HCT116 (cell line): Measurements from ENCODE around the gene ZDHHC16. TPM values are rescaled to one million over a fixed set of nuclear protein-coding genes. Genes with fewer than 3 reads are reported as not detected.

Experiments used
- ATAC-seq: fragments of 200-7000 bp; cut with Tn5 transposase; 2 replicates; pipeline ENCODE4 v1.9.1; 2020; ENCODE audit warnings: mild to moderate bottlenecking, moderate library complexity
- BruUV-seq: library from RNA; stranded (reverse); fragments of 400-500 nt; replicated peaks from 2 replicates; lab custom pipeline; 2021; lab: Mats Ljungman, UMichigan
- CTCF ChIA-PET: fragments of 300-600 bp; sonication (Branson Sonifier 250); formaldehyde crosslinking; loops from one replicate; lab custom pipeline; 2021; ENCODE audit warnings: antibody characterized with exemption; lab: Charles Lee
- POLR2A ChIA-PET: fragments of 300-600, 350-600 bp; sonication (Branson Sonifier 250); formaldehyde crosslinking; loops from one replicate; lab custom pipeline; 2021; ENCODE audit warnings: antibody characterized with exemption; lab: Charles Lee
- RAD21 ChIA-PET, 2 experiments: fragments of 300-600 bp; sonication (Branson Sonifier 250); formaldehyde crosslinking; loops; one replicate each; lab custom pipeline; 2023; ENCODE audit warnings: low total read pairs in 2 of 2; ENCODE audit not compliant: uncharacterized antibody in 2 of 2, unreplicated experiment in 2 of 2, low non-redundant PET in 1 of 2; lab: Charles Lee
- DNase-seq: peaks from one replicate; pipeline ENCODE4 v3.0.0-alpha.2; 2010; ENCODE audit warnings: low read depth, low spot score
- H2AFZ ChIP-seq: fragments of 200-600 bp; shearing (Covaris generic), sonication (generic); 2 replicates; pipeline ENCODE4 v1.6.1; 2017; ENCODE audit warnings: low read depth, mixed run types, mixed read lengths, antibody characterized with exemption, low read length; ENCODE audit not compliant: poor library complexity, severe bottlenecking
- H3K27ac ChIP-seq: 2 replicates; pipeline ENCODE4 v1.5.1; 2012; ENCODE audit warnings: low read depth, low read length
- H3K27me3 ChIP-seq: fragments of 200-600 bp; sonication (generic); 2 replicates; pipeline ENCODE4 v1.6.1; 2016; ENCODE audit warnings: mixed run types, low read length, mixed read lengths; ENCODE audit not compliant: insufficient read depth
- H3K36me3 ChIP-seq, 2 experiments: fragments of 200-500 bp in 1 of 2; fragments of 200-600 bp in 1 of 2; sonication (Bioruptor generic) in 1 of 2; sonication (generic) in 1 of 2; 2 replicates each; pipeline versions ENCODE4 v1.5.1 to v1.6.1; 2014 to 2016; ENCODE audit warnings: low read length in 2 of 2, inconsistent platforms in 1 of 2, mixed read lengths in 1 of 2, mixed run types in 1 of 2; ENCODE audit not compliant: insufficient read depth in 2 of 2, control insufficient read depth in 1 of 2
- H3K4me1 ChIP-seq, 2 experiments: fragments of 200-600 bp in 1 of 2; sonication (generic) in 1 of 2; 2 replicates each; pipeline versions ENCODE4 v1.5.1 to v1.6.1; 2012 to 2017; ENCODE audit warnings: low read length in 2 of 2, inconsistent platforms in 1 of 2, mild to moderate bottlenecking in 1 of 2, mixed read lengths in 1 of 2, mixed run types in 1 of 2, moderate library complexity in 1 of 2; ENCODE audit not compliant: insufficient read depth in 2 of 2, control insufficient read depth in 1 of 2
- H3K4me2 ChIP-seq: fragments of 200-600 bp; sonication (generic); 2 replicates; pipeline ENCODE4 v1.6.1; 2017; ENCODE audit warnings: mixed run types, low read length, mixed read lengths
- H3K4me3 ChIP-seq, 2 experiments: fragments of 200-600 bp in 1 of 2; sonication (generic) in 1 of 2; replicated peaks in 1 of 2; 2 replicates each; pipeline ENCODE4 v1.5.1; 2011 to 2016; ENCODE audit warnings: low read length in 2 of 2, control low read depth in 1 of 2, low read depth in 1 of 2, mild to moderate bottlenecking in 1 of 2, mixed read lengths in 1 of 2, mixed run types in 1 of 2
- H3K79me2 ChIP-seq: fragments of 200-600 bp; sonication (generic); 2 replicates; pipeline ENCODE4 v1.6.1; 2017; ENCODE audit warnings: mild to moderate bottlenecking, mixed run types, low read length, moderate library complexity, mixed read lengths; ENCODE audit not compliant: insufficient read depth
- H3K9ac ChIP-seq: fragments of 200-600 bp; sonication (generic); 2 replicates; pipeline ENCODE4 v1.6.1; 2016; ENCODE audit warnings: low read length, mixed read lengths
- H3K9me2 ChIP-seq: fragments of 200-600 bp; sonication (generic), shearing (Covaris generic); 2 replicates; pipeline ENCODE4 v1.6.1; 2017; ENCODE audit warnings: mixed run types, mild to moderate bottlenecking, moderate library complexity; ENCODE audit not compliant: insufficient read depth
- H3K9me3 ChIP-seq, 2 experiments: fragments of 200-500 bp in 1 of 2; fragments of 200-600 bp in 1 of 2; sonication (Bioruptor generic) in 1 of 2; sonication (generic) in 1 of 2; 2 replicates each; pipeline ENCODE4 v1.6.1; 2014 to 2017; ENCODE audit warnings: low read length in 2 of 2, mixed read lengths in 2 of 2, inconsistent platforms in 1 of 2, low read depth in 1 of 2, mild to moderate bottlenecking in 1 of 2, mixed run types in 1 of 2, moderate library complexity in 1 of 2; ENCODE audit not compliant: control insufficient read depth in 1 of 2, insufficient read depth in 1 of 2
- H4K20me1 ChIP-seq: fragments of 200-600 bp; sonication (generic), shearing (Covaris generic); 2 replicates; pipeline ENCODE4 v1.6.1; 2017; ENCODE audit warnings: mixed run types, mild to moderate bottlenecking, moderate library complexity; ENCODE audit not compliant: insufficient read depth
- CEBPB ChIP-seq: IDR thresholded peaks from 2 replicates; pipeline ENCODE4 v1.6.1; 2012; ENCODE audit warnings: low read depth
- CTCF ChIP-seq, 3 experiments: fragments of 200-600 bp in 1 of 3; sonication (generic) in 1 of 3; IDR thresholded peaks in 2 of 3; conservative IDR thresholded peaks in 1 of 3; 2 replicates each; pipeline ENCODE4 v1.5.1; 2012 to 2017; ENCODE audit warnings: low read depth in 2 of 3, low read length in 2 of 3, antibody characterized with exemption in 1 of 3, borderline replicate concordance in 1 of 3, control low read depth in 1 of 3, mild to moderate bottlenecking in 1 of 3, mixed read lengths in 1 of 3, mixed run types in 1 of 3, moderate library complexity in 1 of 3; ENCODE audit not compliant: insufficient read depth in 1 of 3
- MAX ChIP-seq: IDR thresholded peaks from 2 replicates; pipeline ENCODE4 v1.6.1; 2012
- POLR2A ChIP-seq: IDR thresholded peaks from 2 replicates; pipeline ENCODE4 v1.7.0; 2011; ENCODE audit warnings: borderline replicate concordance; ENCODE audit not compliant: insufficient read depth, insufficient read length; ENCODE audit errors: extremely low read depth
- POLR2AphosphoS5 ChIP-seq: IDR thresholded peaks from 2 replicates; pipeline ENCODE4 v1.6.1; 2011; ENCODE audit warnings: mild to moderate bottlenecking, low read depth, low read length, moderate library complexity
- SIN3A ChIP-seq: IDR thresholded peaks from 2 replicates; pipeline ENCODE4 v1.6.1; 2012; ENCODE audit warnings: low read depth
- SP1 ChIP-seq: IDR thresholded peaks from 2 replicates; pipeline ENCODE4 v1.6.1; 2012; ENCODE audit warnings: low read depth
- SRF ChIP-seq: IDR thresholded peaks from 2 replicates; pipeline ENCODE4 v1.6.1; 2012; ENCODE audit warnings: low read depth
- YY1 ChIP-seq: IDR thresholded peaks from 2 replicates; pipeline ENCODE4 v1.6.1; 2011; ENCODE audit warnings: low read length, low read depth, moderate library complexity, mild to moderate bottlenecking; ENCODE audit not compliant: insufficient replicate concordance; ENCODE audit errors: extremely low read depth
- ZBTB33 ChIP-seq: IDR thresholded peaks from 2 replicates; pipeline ENCODE4 v1.6.1; 2011; ENCODE audit warnings: mild to moderate bottlenecking, low read length, moderate library complexity; ENCODE audit not compliant: insufficient replicate concordance; ENCODE audit errors: extremely low read depth
- ZFX ChIP-seq: fragments of 450-650 bp; IDR thresholded peaks from 2 replicates; pipeline ENCODE4 v1.6.1; 2017
- intact Hi-C: fragments of 100-400 bp; cut with micrococcal nuclease; formaldehyde crosslinking; loops from 2 replicates; pipeline ENCODE4 v1.10.0; 2022
- total RNA-seq: library from RNA; stranded (reverse); gene quantifications from one replicate; pipeline ENCODE4 v1.2.1, GENCODE V29; 2021; ENCODE audit not compliant: unreplicated experiment

The ZDHHC16 gene
- total RNA-seq, 1 experiment from 2014 or later: 34.0 TPM

DNA sequence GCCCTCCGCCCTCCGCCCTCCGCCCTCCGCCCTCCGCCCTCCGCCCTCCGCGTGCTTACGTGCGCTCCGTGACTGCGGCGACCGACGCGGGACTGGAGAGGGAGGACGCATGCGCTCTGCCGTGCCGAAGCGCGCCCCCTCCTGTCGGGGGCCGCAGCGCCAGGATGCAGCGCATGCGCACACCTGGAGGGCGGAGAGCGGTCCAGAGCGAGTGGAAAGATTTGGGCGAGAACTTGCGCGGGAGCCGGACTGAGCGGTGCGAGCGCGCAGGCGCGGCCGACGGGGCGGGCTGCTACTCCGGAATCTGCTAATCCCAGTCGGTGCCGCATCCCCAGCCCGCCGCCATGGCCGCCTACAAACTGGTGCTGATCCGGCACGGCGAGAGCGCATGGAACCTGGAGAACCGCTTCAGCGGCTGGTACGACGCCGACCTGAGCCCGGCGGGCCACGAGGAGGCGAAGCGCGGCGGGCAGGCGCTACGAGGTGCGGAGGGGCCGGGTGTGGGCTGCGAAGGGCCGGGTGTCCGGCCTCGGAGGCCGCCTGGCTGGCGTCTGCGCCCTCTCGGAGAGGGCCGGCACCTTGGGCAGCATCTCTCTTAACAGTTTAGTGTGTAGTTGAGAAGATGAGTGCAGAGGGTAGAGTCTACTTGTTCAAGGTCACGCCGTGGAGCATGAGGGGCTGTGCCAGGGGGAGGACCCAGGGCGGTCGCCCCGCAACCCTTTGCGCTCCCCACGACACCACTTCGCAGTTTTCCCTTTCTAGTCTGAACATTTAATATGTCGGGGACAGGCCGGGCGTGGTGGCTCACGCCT lies 19.8 kb upstream of the ZDHHC16 start, which contains the start of gene PGAM1:
TSS of gene PGAM1 (plus strand) at position 228 of the 812 bp plus-strand sequence. CDS start at position 345, 117 bp downstream.
- H3K9me3 ChIP-seq: no peaks in the 10 kb centered on the region
- H4K20me1 ChIP-seq: peaks cover 14% of the 10 kb centered on the region; the same call in 1 of the 2 replicates
- ChIA-PET POLR2A (no interaction called here), RAD21 (no interaction called here), CTCF (no interaction called here)
- H3K4me3 ChIP-seq: peak within 1 kb of the TSS; percentile 87 to 98
- peaks cover 56% of the 10 kb centered on the region for H3K79me2 ChIP-seq
- peak; percentile 92 for DNase-seq
- H3K9ac ChIP-seq: peak within 1 kb of the TSS; percentile 100
- no TSS peak for BruUV-seq
- peak; percentile 43 for TF ChIP-seq YY1
- peak; percentile 79 for TF ChIP-seq ZFX
- TF ChIP-seq SP1: 0 out of 2 replicates have a peak, but pooled peaks have one; percentile 35
- no peak for TF ChIP-seq ZBTB33
- peak; percentile 70 for TF ChIP-seq SIN3A
- no peak for TF ChIP-seq CEBPB
- TF ChIP-seq SRF: no peak
- peak; percentile 52; the same call in 1 of the 2 replicates for TF ChIP-seq MAX
- peak; percentile 70 for TF ChIP-seq POLR2AphosphoS5
- peak; percentile 47 for TF ChIP-seq POLR2A
- peak in 2 of 3 experiments; percentile 45 to 69; a peak in 4 of 6 replicates for TF ChIP-seq CTCF (IDR thresholded peaks at IDR 0.05 in 2 of 3, conservative IDR thresholded peaks at IDR 0.05 in 1 of 3; ENCODE audit: borderline replicate concordance in 1 of 3, insufficient read depth in 1 of 3, low read depth in 2 of 3, low read length in 2 of 3)
- peaks cover 20 to 33% of the 10 kb centered on the region in 2 experiments for H3K36me3 ChIP-seq
- H2AFZ ChIP-seq: peak within 1 kb of the TSS; percentile 77
- intact Hi-C loops: loop anchor here (1.0 kb wide), 1 partner anchor 25 kb away; the partner anchor contains the start of gene RRP12
- peak; percentile 89 for ATAC-seq
- peaks cover 8 to 32% of the 10 kb centered on the region in 2 experiments for H3K4me1 ChIP-seq
- peak within 1 kb of the TSS; percentile 96 for H3K27ac ChIP-seq
- H3K9me2 ChIP-seq: no peaks in the 10 kb centered on the region
- no peaks in the 10 kb centered on the region for H3K27me3 ChIP-seq
- H3K4me2 ChIP-seq: peak within 1 kb of the TSS; percentile 85
